ENCODE data around the gene HTRA2.
"Not testable (repeated sequence)": the region's sequence is repeated elsewhere in the genome, so short reads cannot be mapped to it uniquely, and the experiment has no call there.

The HTRA2 gene

DNA sequence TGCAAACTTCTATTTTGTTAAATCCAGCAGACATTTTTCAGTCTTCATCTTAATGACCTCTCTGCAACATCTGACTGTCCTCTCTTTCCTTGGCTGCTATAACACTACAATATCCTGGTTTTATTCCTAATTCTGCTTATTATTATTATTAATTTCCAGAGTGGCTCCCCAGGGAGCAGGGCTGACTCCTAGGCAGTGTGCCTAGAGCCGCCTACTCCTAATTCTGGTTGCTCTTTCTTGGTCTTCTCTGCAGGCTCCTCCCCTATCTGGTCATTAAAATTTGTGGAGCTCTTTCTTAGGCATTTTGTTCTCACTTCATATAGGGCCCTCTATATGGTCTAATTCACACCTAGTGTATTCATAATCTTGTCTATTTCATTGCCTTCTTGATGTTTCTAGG, 13.2 kb downstream of the HTRA2 start:
- DNase-seq (ENCODE audit: low read depth): no peak

GRCh38 chr2:74544634-74545033, 14.9 kb downstream of the HTRA2 start:
- no peak for DNase-seq (ENCODE audit: low read depth)

GRCh38 chr2:74546004-74546403, 16.3 kb downstream of the HTRA2 start:
- DNase-seq (ENCODE audit: low read depth): no peak

GRCh38 chr2:74548285-74548899, 18.7 kb downstream of the HTRA2 start:
- no peak for DNase-seq (ENCODE audit: low read depth)

GRCh38 chr2:74548900-74549826, 19.4 kb downstream of the HTRA2 start:
- DNase-seq (ENCODE audit: low read depth): no peak

GRCh38 chr2:74550231-74550630, 20.5 kb downstream of the HTRA2 start:
- no peak for DNase-seq (ENCODE audit: low read depth)

GRCh38 chr2:74551530-74551929, 21.8 kb downstream of the HTRA2 start:
- DNase-seq (ENCODE audit: low read depth): no peak

DNA sequence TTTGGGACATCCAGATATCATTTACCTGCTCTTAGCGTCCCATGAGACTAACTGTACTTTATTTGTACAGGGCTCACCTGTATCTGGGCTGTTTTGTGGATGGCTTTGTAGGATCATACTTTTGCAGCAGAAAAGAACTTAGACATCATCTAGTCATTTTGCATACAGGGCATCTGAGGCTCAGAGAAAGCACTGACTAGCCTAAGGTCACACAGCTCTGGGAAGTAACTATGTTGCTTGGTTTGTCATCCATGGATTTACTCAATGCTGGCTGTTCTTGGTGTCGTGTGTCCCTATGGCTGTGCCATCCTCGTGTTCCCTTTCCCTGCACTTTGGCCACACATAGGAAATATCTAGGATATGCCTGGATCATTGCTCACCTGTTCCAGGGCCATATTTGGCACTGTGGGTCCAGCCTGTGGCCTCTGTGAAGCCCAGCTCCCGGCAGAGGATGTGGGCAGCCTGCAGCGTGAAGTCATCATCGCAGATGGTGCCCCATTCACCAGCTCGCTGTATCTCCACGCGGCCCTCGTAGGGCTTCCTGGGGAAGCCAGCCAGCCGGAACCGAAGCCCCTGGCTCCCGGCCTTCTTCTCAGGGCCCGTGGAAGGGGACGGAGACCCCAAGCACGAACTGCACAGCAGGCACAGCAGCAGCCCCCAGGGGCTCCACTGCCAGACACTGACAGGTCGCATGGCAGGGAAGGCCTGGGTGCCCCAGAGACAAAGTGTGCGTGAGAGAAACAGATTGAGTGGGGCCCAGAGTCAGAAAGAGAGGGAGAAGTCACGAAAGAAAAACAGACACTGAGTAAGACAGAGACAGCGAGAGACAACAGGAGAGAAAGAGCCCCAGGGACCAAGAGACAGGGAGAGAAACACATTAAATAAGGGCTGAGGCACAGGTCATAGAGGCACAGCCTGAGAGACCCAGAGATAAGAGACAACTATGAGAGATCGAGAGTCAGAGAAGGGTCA, 22.5 kb downstream of the HTRA2 start:
- no peak for DNase-seq (ENCODE audit: low read depth)

DNA sequence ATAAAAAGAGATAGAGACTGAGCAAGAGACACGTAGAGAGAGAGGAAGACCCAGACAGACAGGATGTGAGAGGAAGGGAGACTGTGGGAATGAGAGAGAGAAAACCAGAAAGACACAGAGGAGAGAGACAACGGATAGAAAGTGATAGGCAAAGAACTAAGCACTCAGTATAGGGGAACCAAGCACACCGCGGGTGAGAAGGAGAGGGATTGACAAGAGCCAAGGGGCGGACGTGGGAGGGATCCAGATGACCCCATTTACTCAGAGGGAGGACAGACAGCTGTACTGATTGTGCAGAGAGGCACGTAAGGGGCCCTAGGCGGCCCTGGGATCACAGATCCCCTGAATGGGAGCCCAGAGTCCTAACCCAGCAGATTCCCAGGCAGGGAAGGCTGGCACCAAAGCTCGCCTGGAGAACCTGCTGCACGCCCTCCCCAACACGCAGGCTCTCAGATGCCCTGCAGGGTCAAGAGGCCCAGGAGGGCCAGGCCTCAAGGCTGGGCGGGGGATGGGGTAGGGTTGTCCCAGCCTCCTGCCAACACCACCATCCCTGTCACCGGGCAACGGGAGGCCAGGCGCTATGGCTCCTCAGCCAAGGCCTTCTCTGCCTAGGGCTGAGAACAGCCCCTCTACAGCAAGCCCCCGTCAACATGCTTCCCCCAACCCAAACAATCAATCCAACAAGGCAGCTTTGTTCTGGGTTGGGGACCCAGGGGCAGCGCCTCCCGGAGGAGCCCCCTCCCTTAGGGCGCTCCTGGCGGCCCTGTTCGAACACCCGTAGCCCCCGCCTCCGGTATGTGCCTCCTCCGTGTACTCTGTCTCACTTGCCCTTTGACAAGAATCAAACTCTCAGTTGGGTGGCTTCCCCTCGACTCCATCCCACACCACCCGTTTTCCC, 23.4 kb downstream of the HTRA2 start:
- no peak for DNase-seq (ENCODE audit: low read depth)

DNA sequence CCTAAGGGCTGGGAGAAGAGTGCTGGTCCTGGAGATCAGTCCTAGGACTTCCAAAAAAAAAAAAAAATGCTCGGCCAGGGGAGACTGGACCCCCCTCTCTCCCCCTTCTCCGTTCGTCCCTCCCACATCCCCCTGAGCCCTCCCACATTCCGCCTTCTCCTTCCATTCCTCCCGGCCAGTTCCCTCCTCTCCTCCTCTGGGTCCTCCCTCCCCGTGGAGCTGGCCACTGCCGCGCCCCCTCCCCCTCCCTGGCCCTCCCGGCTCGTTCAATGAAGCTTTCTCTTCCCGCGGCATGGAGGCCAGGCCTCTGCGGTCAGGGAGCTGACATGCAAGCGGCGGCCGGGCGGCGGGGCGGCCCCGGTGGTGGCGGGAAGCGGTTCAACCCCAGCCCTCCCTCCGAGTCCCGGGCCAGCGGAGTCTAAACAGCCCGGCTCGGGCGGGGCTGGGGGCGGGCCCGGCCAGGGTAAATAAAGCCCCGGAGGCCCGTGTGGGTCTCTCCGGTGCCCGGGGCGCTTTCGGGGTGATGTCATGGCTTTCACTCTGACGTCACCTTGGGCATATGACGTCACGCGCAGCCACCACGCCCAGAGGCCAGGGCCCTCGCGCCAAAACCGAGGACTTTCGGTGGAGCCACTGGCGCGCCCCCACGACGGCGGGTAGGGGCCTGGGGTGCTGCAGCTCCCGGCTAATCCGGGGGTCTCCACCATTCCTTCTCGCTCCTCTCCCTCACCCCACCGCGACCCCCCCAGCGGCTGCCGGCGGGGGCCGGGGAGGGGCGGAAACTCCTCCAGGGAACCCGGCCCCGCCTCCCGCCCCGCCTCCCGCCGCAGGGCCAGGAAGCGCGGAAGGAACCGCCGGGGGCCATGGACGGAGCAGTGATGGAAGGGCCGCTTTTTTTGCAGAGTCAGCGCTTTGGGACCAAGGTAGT, 24.4 kb downstream of the HTRA2 start, which contains the start of the genes DOK1 and LOXL3:
Gene DOK1 (plus strand): TSS at position 829 of the 928 bp plus-strand sequence. CDS start 35 bp downstream, at position 864.
Gene LOXL3 (minus strand): TSS at position 51 of the 928 bp plus-strand sequence. CDS start 1,308 bp downstream, outside the sequence.
- DNase-seq (ENCODE audit: low read depth): no peak

- no peak for DNase-seq (ENCODE audit: low read depth)
Observed at GRCh38 chr2:74554820-74555531, 25.2 kb downstream of the HTRA2 start.

DNA sequence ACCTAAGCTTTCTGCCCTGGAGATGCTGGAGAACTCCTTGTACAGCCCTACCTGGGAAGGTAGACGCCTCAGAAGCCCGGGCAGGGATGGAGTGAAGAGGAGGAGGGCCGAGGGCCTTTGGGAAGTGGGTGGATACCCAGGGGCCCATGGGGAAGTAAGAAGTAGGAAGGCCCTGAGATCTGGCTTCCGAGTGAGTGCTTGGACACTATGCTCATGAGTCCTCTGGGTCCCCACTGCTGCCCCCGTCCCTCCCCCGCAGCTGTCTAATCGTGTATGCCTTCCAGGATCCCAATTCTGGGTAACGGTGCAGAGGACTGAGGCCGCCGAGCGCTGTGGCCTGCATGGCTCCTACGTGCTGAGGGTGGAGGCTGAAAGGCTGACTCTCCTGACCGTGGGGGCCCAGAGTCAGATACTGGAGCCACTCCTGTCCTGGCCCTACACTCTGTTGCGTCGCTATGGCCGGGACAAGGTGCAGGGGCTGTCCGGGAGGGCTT, 25.9 kb downstream of the HTRA2 start:
- no peak for DNase-seq (ENCODE audit: low read depth)

DNA sequence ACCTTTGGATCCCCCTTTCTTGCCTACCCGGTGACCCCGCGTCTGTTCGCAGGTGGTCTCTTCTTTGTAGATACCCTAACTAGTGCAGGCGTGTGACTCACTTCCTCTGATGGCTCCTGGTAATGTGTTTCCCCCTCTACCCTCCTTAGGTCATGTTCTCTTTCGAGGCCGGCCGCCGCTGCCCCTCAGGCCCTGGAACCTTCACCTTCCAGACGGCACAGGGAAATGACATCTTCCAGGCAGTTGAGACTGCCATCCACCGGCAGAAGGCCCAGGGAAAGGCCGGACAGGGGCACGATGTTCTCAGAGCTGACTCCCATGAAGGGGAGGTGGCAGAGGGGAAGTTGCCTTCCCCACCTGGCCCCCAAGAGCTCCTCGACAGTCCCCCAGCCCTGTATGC, 26.4 kb downstream of the HTRA2 start:
- DNase-seq (ENCODE audit: low read depth): no peak

GRCh38 chr2:74556831-74557370, 27.2 kb downstream of the HTRA2 start:
- DNase-seq (ENCODE audit: low read depth): no peak

- DNase-seq (ENCODE audit: low read depth): no peak
Observed at GRCh38 chr2:74558284-74559230, 28.8 kb downstream of the HTRA2 start.

- DNase-seq (ENCODE audit: low read depth): no peak
Observed at GRCh38 chr2:74559912-74560311, 30.2 kb downstream of the HTRA2 start.

DNA sequence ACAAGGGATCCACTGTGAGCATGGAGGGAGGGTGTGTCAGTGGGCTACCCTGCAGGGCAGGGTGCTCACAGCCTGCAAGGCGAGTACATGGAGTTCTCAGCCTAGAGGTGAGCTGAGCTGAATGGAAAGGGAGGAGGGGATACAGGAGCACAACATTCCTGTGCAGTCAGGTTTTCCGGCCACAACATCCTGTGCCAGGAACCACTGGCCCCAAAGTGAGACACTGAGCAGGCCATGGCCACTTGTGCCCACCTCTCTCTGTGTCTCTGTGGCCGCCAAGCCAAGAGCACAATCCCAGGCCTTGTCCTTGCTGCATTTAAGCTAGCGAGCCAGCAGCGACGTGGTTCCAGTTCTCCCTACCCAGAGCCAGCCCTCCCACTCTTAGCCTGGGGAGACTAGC, 30.9 kb downstream of the HTRA2 start:
- no peak for DNase-seq (ENCODE audit: low read depth)

GRCh38 chr2:74561022-74561421, 31.3 kb downstream of the HTRA2 start:
- not testable (repeated sequence) for DNase-seq (ENCODE audit: low read depth)

All from GM04503 (cell line).